Keratinocyte (primary cell): Measurements from ENCODE around the gene CMTM7.

Source experiments
- CTCF ChIP-seq, 3 experiments: IDR thresholded peaks in 1 of 3; conservative IDR thresholded peaks in 1 of 3; optimal IDR thresholded peaks in 1 of 3; 2 replicates in 2 of 3; 3 replicates in 1 of 3; pipeline versions ENCODE3 to v1.5.1; 2011; ENCODE audit warnings: low read length in 3 of 3, mild to moderate bottlenecking in 3 of 3, moderate library complexity in 2 of 3, control low read depth in 1 of 3, inconsistent platforms in 1 of 3; ENCODE audit not compliant: insufficient read depth in 2 of 3; ENCODE audit errors: extremely low read depth in 1 of 3
- EZH2 ChIP-seq: IDR thresholded peaks from one replicate; pipeline ENCODE4 v1.6.1; 2012; ENCODE audit warnings: inconsistent platforms, mild to moderate bottlenecking, low read length, moderate library complexity

GRCh38 chr3:32411442-32411841, 19.8 kb downstream of the CMTM7 start:
- TF ChIP-seq EZH2 (no peak), CTCF (optimal IDR thresholded peaks at IDR 0.05 in 1 of 3, IDR thresholded peaks at IDR 0.05 in 1 of 3, conservative IDR thresholded peaks at IDR 0.05 in 1 of 3; ENCODE audit: extremely low read depth in 1 of 3, insufficient read depth in 2 of 3, low read length in 3 of 3) (no peak)
